RKO (cell line): ENCODE results near the gene ADARB2.

ENCODE experiments used
- DNase-seq: peaks from one replicate; pipeline ENCODE4 v3.0.0-alpha.2; 2016; ENCODE audit warnings: low spot score

The ADARB2 gene

DNA sequence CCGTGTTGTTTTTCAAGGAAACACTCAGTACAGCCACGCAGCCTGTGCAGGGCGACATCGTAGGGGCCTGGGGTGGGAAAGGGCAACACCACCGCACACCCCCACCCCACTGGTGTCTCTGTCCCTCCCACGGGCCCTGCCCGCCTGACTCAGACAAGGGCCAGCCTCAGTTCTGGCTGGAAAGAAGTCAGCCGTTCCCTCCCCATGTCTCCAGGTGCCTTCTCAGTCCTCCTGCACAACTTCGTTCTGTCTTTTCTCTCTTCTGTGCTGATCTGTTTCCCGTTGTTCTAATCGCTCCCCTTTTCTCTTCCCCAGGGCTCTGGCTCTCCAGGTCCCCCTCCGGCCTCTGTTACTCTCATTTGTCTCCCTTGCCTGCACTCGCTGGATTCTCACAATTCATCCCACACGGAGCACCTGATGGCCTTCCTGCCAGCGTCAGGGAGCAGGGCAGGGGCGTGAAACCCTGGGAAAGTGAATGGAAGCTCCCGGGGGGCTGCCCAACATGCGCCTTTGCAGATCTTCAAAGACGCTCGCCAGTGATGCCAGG is 583.4 kb downstream of the ADARB2 start:
- no peak for DNase-seq

DNA sequence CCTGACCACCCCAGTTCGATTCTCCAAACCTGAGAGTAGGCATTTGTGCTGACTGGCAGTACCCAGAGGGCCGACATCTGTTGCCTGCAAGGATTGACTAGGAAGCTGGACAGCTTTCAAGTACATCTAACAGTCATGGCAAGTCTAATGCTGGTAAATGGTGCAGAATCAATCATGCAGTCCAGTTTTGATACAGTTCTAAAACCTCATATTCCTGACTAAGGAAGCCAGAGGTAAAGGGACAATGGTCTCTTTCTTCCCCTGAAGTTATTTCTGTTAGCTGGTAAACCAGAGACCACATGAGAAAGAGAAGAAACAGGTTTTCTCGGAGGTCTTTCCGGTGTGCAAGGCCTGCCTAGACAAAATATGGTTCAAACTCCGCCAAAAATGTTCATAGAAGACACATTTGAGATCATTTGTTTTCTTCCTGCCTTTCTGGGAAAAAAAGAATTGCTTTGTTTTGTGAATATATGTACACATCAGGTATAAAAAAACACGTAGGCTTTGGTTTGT is 584.0 kb downstream of the ADARB2 start:
- no peak for DNase-seq

DNA sequence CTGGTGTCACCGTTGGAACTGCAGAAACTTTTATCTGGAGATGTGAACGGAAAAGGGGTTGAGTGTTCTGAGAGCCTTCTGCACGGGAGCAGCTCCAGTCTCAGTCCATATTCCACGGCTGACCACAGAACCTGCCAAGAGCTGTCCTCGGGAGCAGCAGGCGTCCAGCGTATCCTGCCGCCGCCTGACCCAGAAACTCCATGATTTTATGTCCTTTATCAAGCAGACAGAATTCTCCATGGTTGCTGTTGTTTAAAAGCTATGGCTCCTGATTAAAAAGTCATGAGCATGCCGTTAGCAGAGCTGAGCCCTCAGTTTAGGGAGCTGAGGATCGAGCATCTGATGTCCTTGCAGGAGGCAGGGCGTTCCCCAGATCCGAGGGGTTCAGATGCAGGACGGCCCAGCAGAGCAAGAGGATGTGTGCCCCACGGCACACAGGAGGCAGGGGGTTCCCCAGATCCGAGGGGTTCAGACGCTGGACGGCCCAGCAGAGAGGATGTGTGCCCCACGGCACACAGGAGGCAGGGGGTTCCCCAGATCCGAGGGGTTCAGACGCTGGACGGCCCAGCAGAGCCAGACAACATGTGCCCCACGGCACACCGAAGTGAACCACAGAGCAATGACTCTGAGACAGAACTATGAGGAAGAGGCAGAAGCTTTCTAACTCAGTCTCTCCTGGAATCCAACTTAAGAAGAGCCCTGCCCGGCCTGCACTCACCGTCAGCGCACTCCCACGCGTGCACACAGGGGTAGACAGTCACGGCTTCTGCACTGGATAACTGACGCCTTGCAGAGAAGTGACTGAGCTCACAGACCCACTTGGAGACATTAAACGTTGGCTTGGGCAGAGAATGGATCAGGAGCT is 584.7 kb downstream of the ADARB2 start:
- no peak for DNase-seq

DNA sequence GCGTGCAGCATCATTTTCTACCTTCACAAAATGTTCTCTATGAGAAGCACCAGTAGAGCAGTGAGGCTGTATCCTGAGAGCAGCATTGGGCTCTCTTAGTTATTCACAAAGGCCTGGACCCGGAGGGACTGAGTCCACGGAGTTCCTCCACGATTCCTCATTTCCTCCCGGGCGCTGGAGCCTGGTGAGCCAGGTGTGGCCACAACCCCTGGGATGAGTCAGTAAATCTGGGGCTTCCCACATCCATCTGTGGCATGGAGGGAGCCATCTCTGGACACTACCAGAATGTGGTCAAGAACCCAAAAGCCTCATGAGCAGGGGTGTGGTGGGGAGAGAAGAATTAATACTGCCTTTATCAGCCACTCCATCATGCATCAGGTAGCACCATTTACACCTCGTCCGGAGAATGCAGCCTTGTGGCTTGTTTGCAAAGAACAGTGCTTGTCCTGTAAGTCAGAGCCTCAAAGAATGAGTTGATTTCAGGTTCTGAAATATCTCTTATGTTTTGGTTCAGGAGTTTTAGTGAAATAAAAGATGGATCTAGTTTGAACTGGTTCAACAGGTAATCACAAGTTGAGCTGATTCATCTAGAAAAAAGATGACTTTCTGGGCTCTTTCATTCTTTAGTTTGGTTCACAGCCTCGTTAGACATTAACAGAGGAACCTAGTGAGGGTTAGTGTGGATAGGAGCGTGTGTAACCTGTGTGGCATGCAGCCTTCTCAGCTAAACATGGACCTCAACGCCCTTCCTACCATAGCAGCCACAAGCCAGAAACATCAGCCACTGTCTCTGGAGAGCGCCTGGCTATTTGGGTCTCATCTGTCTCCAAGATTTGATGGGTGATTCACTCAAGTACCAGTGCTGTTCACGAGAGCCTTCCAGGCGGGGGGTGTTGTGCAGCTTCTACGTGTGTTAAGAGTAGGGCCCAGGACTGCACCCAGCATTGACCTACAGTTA is 586.0 kb downstream of the ADARB2 start:
- DNase-seq, result peak; percentile 16

DNA sequence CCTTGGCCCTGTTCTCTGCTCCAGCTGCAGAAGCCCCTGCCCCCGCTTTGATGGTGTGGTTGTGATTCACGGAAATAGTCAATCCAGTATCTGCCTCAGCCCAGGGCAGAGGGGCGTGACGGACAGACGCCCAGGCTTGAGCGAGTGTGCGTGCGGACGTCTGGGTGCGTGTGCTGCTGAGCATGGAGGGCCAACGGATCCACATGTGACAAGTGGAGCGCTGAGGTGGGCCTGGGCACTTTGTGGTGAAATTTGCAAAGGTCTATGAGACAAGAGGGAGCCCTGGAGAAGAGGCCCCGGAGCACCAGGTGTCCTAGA is 586.7 kb downstream of the ADARB2 start:
- DNase-seq, result no peak

DNA sequence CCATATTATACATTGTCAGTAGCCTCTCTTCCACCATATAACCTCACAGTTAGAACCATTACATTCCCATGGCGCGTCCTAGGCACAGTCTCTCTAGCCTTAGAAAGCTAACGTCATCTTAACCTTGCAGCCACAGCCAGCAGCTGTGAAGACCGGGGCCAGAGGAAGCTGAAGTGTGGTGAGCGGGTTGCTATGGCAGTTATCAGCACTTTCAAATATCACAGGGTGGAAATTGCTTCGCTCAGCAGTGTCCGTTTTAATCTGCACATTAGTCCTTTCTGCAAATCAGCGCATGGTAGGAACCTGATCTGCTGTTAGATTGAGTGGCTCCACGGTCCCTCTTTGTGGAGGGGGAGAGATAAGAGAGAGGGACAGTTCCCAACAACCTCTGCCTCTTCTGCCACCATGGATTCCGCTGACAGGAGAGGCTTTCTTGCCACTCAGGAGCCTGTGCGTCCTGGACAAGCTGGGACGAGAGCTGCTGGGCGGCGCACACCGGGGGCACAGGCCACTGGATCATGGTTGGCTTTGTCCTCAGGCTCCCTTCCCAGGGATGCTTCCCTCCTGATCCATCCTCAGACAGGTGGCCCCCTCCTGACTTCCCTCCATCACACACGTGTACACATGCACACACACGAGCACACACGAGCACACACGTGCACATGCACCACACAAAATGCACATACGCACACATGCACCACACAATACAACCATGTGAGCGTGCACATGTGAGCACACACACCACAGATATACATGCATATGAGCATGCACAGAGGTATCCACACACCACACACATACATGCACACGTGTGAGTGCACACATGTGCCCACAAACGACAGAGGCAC is 587.3 kb downstream of the ADARB2 start:
- no peak for DNase-seq

DNA sequence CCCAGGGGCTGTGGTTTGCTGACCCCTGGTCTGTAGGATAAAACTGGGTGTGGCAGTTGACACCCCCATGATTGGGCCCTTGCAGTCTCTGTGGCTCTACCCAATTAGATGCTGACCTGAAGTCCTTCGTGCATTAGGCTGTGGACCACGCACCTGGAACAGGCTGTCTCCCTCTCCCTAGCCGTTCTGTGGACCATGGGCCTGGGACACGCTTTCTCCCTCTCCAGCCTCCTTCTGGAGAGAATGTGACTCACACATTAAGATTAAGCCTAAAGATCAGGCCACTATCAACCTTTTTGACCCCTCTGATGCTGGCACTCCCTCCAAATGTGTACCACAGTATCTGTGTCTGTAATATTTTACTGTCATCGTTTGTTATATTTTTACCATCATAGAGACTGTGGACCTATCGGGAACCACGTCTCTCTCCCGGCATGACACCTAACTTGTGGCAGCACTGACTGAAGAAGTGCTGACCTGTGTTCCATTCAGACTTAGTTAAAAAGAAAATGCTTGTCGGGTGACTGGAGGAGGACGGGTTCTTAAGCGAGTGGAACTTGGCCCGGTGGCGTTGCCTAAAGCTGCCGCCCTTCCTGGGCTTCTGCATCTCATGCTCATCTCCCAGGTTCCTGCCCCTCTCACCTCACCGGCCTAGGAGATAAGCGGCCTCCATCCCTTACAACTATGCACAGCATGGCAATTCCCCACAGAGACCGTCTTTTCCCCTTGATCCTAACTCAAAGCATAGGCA is 588.3 kb downstream of the ADARB2 start:
- no peak for DNase-seq

DNA sequence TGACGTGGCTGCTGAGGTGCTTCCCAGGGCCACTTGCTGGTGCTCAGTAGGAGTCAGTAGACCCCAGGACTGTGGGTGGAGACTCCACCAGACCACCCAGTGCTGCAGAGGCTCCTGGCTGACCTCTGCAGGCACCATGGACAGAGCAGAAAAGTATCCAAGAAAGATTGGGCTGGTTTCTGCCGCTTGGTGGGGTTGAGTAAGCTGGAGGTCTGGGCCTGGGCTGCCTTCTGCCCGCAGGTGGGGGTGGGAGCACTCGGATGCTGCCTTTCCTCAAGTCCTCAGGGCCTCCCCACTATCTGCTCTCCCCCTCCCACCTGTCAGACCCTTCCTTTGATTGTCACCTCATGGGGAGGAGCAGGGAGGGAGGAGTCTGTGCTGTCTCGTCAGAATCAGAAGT is 589.5 kb downstream of the ADARB2 start:
- DNase-seq, result no peak

DNA sequence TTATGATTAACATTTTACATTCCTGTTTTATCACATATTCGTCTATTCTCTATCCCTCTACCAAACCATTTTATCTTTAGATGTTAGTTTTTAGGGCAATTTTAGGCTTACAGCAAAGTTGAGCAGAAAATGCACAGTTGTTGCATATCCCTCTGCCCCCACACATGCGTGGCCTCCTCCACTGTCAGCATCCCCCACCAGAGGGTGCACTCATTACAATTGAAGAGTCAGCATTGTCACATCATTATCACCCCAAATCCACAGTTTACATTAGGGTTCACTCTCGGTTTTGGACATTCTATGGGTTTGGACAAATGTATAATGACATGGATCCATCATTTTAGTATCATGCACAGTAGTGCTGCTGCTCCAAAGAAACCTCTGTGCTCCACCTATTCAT is 594.7 kb downstream of the ADARB2 start:
- DNase-seq, result peak; percentile 34

DNA sequence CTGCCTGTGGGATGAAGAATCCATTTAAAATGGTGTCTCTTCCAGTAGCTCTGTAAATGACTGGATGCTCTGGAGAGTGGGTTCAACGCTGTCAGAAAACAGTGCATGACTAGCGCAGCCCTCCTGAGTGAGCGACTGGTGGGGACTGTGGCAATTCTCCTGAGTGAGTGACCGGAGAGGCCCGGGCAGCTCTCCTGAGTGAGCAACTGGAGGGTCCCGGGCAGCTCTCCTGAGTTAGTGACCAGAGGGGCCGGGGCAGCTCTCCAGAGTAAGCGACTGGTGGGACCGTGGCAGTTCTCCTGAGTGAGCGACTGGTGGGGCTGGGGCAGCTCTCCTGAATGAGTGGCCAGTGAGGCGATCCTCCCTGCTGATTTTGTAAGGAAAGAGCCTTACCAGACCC is 595.6 kb downstream of the ADARB2 start:
- DNase-seq, result no peak

DNA sequence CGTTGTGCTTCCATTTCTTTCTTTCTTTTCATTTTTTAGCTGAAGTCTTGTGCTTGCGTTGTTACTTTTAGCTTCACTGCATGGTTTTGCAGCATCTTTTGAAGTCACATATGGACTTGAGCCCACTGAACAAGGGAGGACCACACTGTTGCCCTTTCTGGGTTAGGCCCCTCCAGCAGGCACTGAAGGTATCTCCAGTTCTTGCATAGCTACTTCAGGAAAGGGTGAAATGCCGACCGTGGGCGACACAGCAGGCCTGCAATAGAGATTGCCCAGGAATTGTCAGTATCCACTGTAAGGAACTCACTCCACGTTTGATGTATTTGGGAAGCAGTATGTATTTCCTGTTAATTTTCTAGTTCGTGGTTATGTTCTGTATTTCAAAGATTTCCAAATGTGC is 596.1 kb downstream of the ADARB2 start:
- no peak for DNase-seq

DNA sequence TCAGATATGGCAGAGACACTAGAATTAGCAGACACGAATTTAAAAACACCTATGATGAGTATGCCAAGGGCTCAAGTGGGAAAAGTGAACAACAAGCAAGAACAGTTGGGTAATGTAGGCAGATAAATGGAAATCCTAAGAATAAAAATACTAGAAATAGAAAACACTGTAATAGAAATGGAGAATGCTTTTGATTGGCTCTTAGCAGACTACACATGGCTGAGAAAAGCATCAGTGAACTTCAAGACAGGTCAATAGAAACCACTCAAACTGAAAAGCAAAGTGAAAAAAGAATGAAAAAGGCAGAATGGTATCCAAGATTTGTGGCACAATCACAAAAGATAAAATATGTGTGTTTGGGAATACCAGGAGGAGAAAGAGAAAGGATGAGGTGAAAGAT is 598.8 kb downstream of the ADARB2 start:
- DNase-seq, result no peak

DNA sequence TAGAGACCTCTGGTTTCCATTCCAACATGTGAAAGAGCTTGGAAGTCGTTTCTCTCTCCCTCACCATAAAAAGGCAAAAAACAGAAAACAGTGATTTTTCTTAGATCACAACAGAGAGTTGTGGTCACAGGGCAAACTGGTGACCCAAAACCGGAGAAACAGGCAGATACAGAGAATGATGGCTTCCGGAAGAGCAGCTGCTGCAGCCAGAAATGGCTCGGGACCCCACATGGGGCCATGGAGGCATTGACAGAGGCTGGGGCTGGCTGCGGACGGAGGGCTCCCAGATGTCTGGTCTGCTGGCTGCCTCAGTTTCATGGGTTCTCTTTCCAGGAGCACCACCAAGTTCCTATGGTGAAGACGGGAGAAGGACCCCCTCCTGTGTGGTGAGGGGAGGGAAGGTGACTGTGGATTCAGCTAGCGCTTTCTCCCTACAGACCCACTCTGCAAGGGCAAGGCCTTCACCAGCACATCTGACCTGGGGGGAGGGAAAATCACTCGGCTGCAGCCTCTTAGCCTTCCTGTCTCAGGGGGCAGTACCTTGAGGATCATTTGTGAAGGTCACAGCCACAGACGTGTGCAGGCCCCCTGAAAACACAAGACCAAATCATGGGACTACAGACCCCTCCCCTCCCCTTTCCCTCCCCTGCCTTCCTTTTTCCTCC is 599.7 kb downstream of the ADARB2 start:
- no peak for DNase-seq

DNA sequence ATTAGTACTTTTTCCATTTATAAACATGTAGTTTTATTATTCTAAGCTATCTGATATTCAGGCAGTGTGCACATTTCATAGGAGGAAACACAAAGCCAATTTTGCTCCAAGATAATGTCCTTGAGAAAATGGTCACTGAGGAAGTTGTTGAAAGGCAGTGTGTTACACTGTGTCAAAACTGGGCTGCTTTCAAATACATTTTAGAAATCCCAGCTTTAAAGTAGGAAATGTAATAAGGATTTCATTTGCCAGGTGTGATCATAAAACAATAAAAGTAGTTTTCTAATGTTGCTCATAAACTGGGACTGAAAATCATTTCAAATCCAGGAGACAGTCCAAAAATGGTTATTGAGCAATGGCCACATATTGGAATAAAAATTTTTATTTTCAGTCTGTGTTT is 601.1 kb downstream of the ADARB2 start:
- no peak for DNase-seq

DNA sequence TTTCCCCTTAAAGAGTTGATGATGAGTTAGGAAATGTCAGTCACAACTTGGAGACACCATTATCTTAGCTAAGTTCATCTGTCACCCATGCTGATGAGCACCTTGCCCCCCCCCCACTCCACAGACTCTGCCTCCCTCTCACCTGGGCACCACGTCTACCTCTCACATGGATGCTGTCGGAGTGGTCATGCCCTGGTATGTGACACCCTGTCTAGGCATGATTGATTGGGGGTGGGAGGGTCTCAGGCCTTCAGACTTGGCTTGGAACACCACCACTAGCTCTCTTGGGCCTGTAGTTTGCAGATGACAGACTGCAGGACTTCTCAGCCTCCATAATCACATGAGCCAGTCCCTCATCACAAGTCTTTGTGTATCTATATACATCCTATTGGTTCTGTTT is 603.2 kb downstream of the ADARB2 start:
- no peak for DNase-seq

DNA sequence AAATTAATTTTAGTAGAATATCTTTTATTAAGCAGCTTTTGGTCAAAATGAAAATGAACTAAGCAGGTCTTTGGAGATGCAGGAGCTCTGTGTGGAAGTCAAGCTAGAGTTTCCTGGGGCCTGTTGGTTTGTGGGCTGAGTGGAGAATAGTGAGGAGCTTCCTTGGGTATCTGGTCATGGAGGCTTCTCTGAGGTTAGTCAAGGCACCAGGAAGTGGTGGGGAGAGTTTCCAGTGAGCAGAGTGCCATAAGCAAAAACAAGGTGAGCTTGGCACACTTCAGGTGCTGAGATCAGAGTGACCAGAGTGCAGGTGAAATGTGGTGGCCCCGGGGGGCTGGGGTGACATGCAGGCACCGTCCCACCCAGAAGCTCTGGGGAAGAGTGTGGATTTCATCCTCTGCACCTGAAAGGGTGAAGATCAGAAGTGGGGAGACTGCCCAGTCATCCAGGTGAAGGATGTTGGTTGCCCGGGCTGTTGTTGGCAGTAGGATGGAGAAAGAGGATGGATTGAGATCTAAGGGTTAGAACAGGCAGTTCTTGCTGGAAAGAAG is 603.8 kb downstream of the ADARB2 start:
- DNase-seq, result no peak

DNA sequence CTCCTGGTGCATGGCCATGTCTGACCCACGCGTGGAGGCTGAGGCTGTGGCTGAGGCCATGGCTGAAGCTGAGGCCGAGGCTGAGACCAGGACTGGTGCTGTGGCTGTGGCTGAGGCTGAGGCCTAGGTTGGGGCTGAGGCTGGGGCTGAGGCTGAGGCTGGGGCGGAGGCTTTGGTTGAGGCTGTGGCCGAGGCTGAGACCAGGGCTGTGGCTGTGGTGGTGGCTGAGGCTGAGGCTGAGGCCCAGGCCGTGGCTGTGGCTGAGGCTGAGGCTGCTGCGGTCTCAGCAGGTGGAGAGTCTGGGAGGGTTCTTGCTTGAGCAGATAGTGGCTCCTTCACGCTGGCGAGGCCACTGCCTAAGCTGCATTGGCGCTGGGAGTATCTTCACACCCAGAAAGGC is 604.7 kb downstream of the ADARB2 start:
- DNase-seq, result no peak

DNA sequence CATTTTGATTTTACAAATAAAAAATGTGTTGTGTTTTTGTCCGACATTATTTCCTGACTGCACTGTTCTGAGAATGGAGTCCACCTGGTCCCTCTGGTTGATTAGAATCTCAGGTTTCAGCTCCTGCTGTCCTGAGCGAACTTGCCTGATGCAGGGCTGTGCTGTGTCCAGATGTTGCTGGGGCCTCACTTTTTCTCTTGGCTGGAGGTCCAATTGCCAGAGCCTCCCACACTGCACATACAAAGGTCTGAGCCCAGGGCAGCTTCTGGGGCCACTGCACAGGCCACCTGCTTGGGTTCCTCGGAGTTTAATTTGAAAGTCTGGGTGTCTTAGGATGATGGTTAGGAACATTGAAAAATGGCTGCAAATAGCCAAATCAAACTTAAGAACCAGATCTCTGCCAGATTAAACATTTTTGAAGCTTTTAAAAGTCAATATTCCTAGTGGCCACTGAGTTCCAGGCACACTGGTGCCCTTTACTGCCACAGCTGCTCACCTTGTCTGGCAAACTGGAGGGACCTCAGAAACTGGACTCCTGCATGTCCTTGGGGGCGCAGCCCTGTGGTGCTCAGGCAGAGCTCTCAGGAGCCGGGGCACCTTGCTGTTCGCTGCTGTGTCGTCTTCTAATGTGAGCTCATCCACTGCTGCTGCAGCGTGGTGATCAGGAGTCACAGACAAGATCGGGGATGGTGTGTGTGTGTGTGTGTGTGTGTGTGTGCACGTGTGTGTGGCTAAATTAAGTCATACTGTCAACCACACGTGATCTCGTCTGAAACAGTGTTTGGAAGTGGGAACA is 606.1 kb downstream of the ADARB2 start:
- DNase-seq, result no peak

DNA sequence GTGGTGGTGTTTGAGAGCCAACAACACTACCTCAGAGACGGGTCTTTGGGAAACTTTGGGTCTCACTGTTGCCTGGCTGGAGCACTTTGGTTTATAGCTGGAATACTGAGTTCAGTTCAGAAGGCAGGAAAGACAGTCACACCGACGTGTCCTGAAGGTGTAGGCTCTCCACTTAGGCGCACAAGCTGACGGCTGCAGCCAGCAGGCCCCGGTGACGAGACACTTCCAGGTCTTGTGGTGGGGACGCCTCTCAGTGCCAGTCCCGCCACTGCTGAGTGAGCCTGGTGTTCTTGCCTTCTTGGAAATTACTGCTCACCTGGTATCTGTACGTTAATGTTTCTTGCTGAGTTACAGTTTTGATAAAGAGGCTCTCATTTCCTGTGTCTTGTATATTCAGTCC is 607.1 kb downstream of the ADARB2 start:
- no peak for DNase-seq
